Neural cell (in vitro differentiated cells): ENCODE data around the gene C16orf86. TPM values are rescaled to one million over a fixed set of nuclear protein-coding genes. Genes with fewer than 3 reads are reported as not detected.

Experiments
- H2AFZ ChIP-seq: fragments of 200-600, 300-800 bp; sonication (generic), shearing (Covaris generic); 2 replicates; pipeline ENCODE4 v1.6.0; 2014; ENCODE audit warnings: low read depth, mild to moderate bottlenecking, antibody characterized with exemption, low read length, moderate library complexity
- H3F3A ChIP-seq: fragments of 200-600 bp; shearing (Covaris generic); 2 replicates; pipeline ENCODE4 v1.6.1; 2016; ENCODE audit warnings: mild to moderate bottlenecking, moderate library complexity, mixed read lengths, antibody characterized with exemption, low read length; ENCODE audit not compliant: insufficient read depth, poor library complexity, severe bottlenecking
- H3K27ac ChIP-seq: fragments of 200-600, 300-800 bp; sonication (generic), shearing (Covaris generic); 2 replicates; pipeline ENCODE4 v1.5.1; 2014; ENCODE audit warnings: mild to moderate bottlenecking, low read length, moderate library complexity
- H3K27me3 ChIP-seq: fragments of 300-800, 200-600 bp; sonication (generic), shearing (Covaris generic); 2 replicates; pipeline ENCODE4 v1.6.0; 2014; ENCODE audit warnings: mild to moderate bottlenecking, low read depth, low read length, moderate library complexity; ENCODE audit not compliant: insufficient read depth
- H3K36me3 ChIP-seq: fragments of 300-800, 200-600 bp; sonication (generic), shearing (Covaris generic); 2 replicates; pipeline ENCODE4 v1.5.1; 2014; ENCODE audit warnings: mild to moderate bottlenecking, antibody characterized with exemption, low read length, moderate library complexity; ENCODE audit not compliant: insufficient read depth
- H3K4me2 ChIP-seq: fragments of 300-800, 200-600 bp; sonication (generic), shearing (Covaris generic); 2 replicates; pipeline ENCODE4 v1.6.0; 2014; ENCODE audit warnings: mild to moderate bottlenecking, low read length
- H3K4me3 ChIP-seq: fragments of 300-800, 200-600 bp; sonication (generic), shearing (Covaris generic); 2 replicates; pipeline ENCODE4 v1.5.1; 2014; ENCODE audit warnings: mild to moderate bottlenecking, low read length, moderate library complexity
- H3K79me2 ChIP-seq: fragments of 200-600 bp; shearing (Covaris generic); replicated peaks from 2 replicates; pipeline ENCODE4 v1.6.0; 2014; ENCODE audit warnings: mild to moderate bottlenecking, low read length, moderate library complexity; ENCODE audit not compliant: insufficient read depth
- H3K9ac ChIP-seq: fragments of 300-800, 200-600 bp; sonication (generic), shearing (Covaris generic); 2 replicates; pipeline ENCODE4 v1.6.1; 2016; ENCODE audit warnings: mild to moderate bottlenecking, low read length, mixed read lengths
- H3K9me2 ChIP-seq: fragments of 200-600 bp; shearing (Covaris generic); 2 replicates; pipeline ENCODE4 v1.6.1; 2016; ENCODE audit warnings: mild to moderate bottlenecking, low read length, mixed read lengths; ENCODE audit not compliant: insufficient read depth
- H3K9me3 ChIP-seq: fragments of 200-600, 300-800 bp; sonication (generic), shearing (Covaris generic); 2 replicates; pipeline ENCODE4 v1.6.1; 2016; ENCODE audit warnings: mild to moderate bottlenecking, mixed run types, low read length, moderate library complexity, mixed read lengths
- H4K20me1 ChIP-seq: fragments of 200-600 bp; shearing (Covaris generic); 2 replicates; pipeline ENCODE4 v1.6.1; 2016; ENCODE audit warnings: mild to moderate bottlenecking, mixed run types; ENCODE audit not compliant: insufficient read depth
- EP300 ChIP-seq: fragments of 450-650 bp; conservative IDR thresholded peaks from 2 replicates; pipeline ENCODE4 v1.6.1; 2014; ENCODE audit warnings: antibody characterized with exemption, mild to moderate bottlenecking, moderate library complexity; ENCODE audit not compliant: poor library complexity, severe bottlenecking
- EZH2 ChIP-seq: fragments of 200-600, 300-800 bp; shearing (Covaris generic), sonication (generic); IDR thresholded peaks from 2 replicates; pipeline ENCODE4 v1.6.1; 2014; ENCODE audit warnings: antibody characterized with exemption, low read length, borderline replicate concordance, mild to moderate bottlenecking; ENCODE audit not compliant: insufficient read depth, poor library complexity, severe bottlenecking
- MXI1 ChIP-seq: fragments of 450-650 bp; conservative IDR thresholded peaks from 2 replicates; pipeline ENCODE4 v1.6.1; 2014; ENCODE audit warnings: antibody characterized with exemption, mild to moderate bottlenecking; ENCODE audit not compliant: poor library complexity, severe bottlenecking
- POLR2AphosphoS5 ChIP-seq: IDR thresholded peaks from 2 replicates; pipeline ENCODE4 v1.6.1; 2012
- RAD21 ChIP-seq: fragments of 450-650 bp; conservative IDR thresholded peaks from 2 replicates; pipeline ENCODE4 v1.6.1; 2014; ENCODE audit warnings: antibody characterized with exemption, mild to moderate bottlenecking, moderate library complexity
- REST ChIP-seq: IDR thresholded peaks from 2 replicates; pipeline ENCODE4 v1.6.1; 2012; ENCODE audit warnings: borderline replicate concordance
- SMC3 ChIP-seq: fragments of 450-650 bp; conservative IDR thresholded peaks from 2 replicates; pipeline ENCODE4 v1.6.1; 2014; ENCODE audit warnings: antibody characterized with exemption, mild to moderate bottlenecking, moderate library complexity; ENCODE audit not compliant: poor library complexity
- TAF1 ChIP-seq: IDR thresholded peaks from 2 replicates; pipeline ENCODE4 v1.6.1; 2012; ENCODE audit warnings: low read depth
- polyA plus RNA-seq: library from polyadenylated mRNA; depleted of rRNA; stranded (reverse); fragments of >200 nt; gene quantifications from 2 replicates; pipeline ENCODE4 v1.2.3, GENCODE V29; 2014
- TF ChIP-seq, protein P1 (sequence below): fragments of 450-650 bp; IDR thresholded peaks from 2 replicates; pipeline ENCODE4 v1.5.1; 2014; ENCODE audit warnings: antibody characterized with exemption, mild to moderate bottlenecking, moderate library complexity; ENCODE audit not compliant: poor library complexity, severe bottlenecking

Gene C16orf86
- polyA plus RNA-seq, 1 donor from 2014 or later, result 2.4 TPM

- Histone ChIP-seq H3K27ac (no peak overlapping the region), H3K9ac (no peak overlapping the region), H3K27me3 (no peaks in the 10 kb centered on the region), H3K9me3 (no peaks in the 10 kb centered on the region), H3K4me3 (no peak overlapping the region), H3F3A (no peaks in the 10 kb centered on the region), H4K20me1 (peaks cover 9% of the 10 kb centered on the region), H3K9me2 (no peaks in the 10 kb centered on the region), H2AFZ (no peak overlapping the region), H3K36me3 (no peaks in the 10 kb centered on the region), H3K79me2 (peaks cover 73% of the 10 kb centered on the region), H3K4me2 (no peak overlapping the region)
- TF ChIP-seq TAF1 (no peak), REST (no peak), EZH2 (no peak), RAD21 (no peak)
Measured at GRCh38 chr16:67710607-67711006, 44.0 kb downstream of the C16orf86 start.

DNA sequence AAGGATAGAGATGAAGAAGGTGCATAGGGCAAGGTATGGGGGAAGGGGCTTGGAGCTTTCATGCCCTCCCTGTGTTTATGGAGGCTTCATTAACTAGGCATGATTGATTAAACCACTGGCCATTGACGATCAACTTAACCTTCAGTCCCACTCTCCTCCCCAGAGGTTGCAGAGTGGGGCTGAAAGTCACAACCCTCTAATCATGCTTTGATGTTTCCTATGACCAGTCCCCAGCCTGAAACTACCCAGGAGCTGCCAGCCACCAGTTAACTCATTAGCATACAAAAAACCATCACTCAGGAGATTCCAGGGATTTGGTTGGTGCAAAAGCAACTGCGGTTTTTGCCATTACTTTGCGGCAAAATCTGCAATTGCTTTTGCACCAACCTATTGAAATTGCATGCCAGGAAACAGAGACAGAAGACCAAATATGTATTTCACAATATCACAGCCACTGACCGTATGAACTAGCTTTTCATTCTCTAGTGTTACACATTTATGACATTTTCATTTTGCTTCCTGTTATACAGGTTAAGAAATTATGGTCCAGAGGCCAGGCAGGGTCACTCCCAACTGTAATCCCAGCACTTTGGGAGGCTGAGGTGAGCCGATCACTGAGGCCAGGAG is 47.1 kb downstream of the C16orf86 start:
- Histone ChIP-seq H3K79me2 (peaks cover 81% of the 10 kb centered on the region), H3K9ac (no peak overlapping the region), H3K36me3 (no peaks in the 10 kb centered on the region), H3K4me3 (no peak overlapping the region), H4K20me1 (peaks cover 9% of the 10 kb centered on the region), H3K9me3 (no peaks in the 10 kb centered on the region), H3K27me3 (no peaks in the 10 kb centered on the region), H3F3A (no peaks in the 10 kb centered on the region), H3K4me2 (no peak overlapping the region), H3K9me2 (no peaks in the 10 kb centered on the region), H3K27ac (no peak overlapping the region), H2AFZ (no peak overlapping the region)
- TF ChIP-seq MXI1, result no peak
- TF ChIP-seq SMC3, result no peak
- TF ChIP-seq POLR2AphosphoS5, result no peak
- no peak for TF ChIP-seq EZH2
- TF ChIP-seq TAF1, result no peak
- TF ChIP-seq REST, result no peak
- TF ChIP-seq, protein P1, sequence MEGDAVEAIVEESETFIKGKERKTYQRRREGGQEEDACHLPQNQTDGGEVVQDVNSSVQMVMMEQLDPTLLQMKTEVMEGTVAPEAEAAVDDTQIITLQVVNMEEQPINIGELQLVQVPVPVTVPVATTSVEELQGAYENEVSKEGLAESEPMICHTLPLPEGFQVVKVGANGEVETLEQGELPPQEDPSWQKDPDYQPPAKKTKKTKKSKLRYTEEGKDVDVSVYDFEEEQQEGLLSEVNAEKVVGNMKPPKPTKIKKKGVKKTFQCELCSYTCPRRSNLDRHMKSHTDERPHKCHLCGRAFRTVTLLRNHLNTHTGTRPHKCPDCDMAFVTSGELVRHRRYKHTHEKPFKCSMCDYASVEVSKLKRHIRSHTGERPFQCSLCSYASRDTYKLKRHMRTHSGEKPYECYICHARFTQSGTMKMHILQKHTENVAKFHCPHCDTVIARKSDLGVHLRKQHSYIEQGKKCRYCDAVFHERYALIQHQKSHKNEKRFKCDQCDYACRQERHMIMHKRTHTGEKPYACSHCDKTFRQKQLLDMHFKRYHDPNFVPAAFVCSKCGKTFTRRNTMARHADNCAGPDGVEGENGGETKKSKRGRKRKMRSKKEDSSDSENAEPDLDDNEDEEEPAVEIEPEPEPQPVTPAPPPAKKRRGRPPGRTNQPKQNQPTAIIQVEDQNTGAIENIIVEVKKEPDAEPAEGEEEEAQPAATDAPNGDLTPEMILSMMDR, result no peak
- no peak for TF ChIP-seq EP300
- no peak for TF ChIP-seq RAD21
